NCI-H1105 treated with DMSO at 0.1 percent for 48 hours (cell line): ENCODE results near the gene URI1.
"Not testable (repeated sequence)": the region's sequence is repeated elsewhere in the genome, so short reads cannot be mapped to it uniquely, and the experiment has no call there.

Source experiments
- DNase-seq: peaks from one replicate; lab custom pipeline; 2025; lab: John Stamatoyannopoulos, UW

The URI1 gene

GRCh38 chr19:29941828-29942403 is at the start of gene URI1:
URI1 (plus strand) TSS chr19:29942239; CDS start chr19:29942548, 309 bp downstream.
- DNase-seq = peak; percentile 87

GRCh38 chr19:29893606-29894284 is 48.3 kb upstream of the URI1 start:
- DNase-seq = no peak

GRCh38 chr19:29896802-29897201 is 45.2 kb upstream of the URI1 start:
- DNase-seq = peak; percentile 75

GRCh38 chr19:29897466-29897865 is 44.6 kb upstream of the URI1 start:
- no peak for DNase-seq

GRCh38 chr19:29904017-29904416 is 38.0 kb upstream of the URI1 start:
- DNase-seq = no peak

- DNase-seq = no peak
These were observed 32.8 kb upstream of the URI1 start for GRCh38 chr19:29908963-29909944.

GRCh38 chr19:29914933-29915332 is 27.1 kb upstream of the URI1 start:
- no peak for DNase-seq

GRCh38 chr19:29915832-29916231 is 26.2 kb upstream of the URI1 start:
- not testable (repeated sequence) for DNase-seq

GRCh38 chr19:29917911-29918310 is 24.1 kb upstream of the URI1 start:
- no peak for DNase-seq

GRCh38 chr19:29918891-29919290 is 23.1 kb upstream of the URI1 start:
- no peak for DNase-seq

GRCh38 chr19:29922972-29923371 is 19.1 kb upstream of the URI1 start:
- no peak for DNase-seq

GRCh38 chr19:29923653-29924052 is 18.4 kb upstream of the URI1 start:
- no peak for DNase-seq

GRCh38 chr19:29926031-29926430 is 16.0 kb upstream of the URI1 start:
- no peak for DNase-seq

- DNase-seq = no peak
These were observed 15.2 kb upstream of the URI1 start for GRCh38 chr19:29926801-29927200.

- no peak for DNase-seq
These were observed 14.0 kb upstream of the URI1 start for GRCh38 chr19:29927944-29928625.

GRCh38 chr19:29928831-29929230 is 13.2 kb upstream of the URI1 start:
- DNase-seq = no peak

- DNase-seq = no peak
These were observed 7.8 kb upstream of the URI1 start for GRCh38 chr19:29934257-29934656.

GRCh38 chr19:29934781-29935180 is 7.3 kb upstream of the URI1 start:
- DNase-seq = no peak

GRCh38 chr19:29936409-29936808 is 5.6 kb upstream of the URI1 start:
- DNase-seq = no peak

- DNase-seq = no peak
These were observed 2.4 kb upstream of the URI1 start for GRCh38 chr19:29939628-29940027.

- peak; percentile 22 for DNase-seq
These were observed 961 bp upstream of the URI1 start for GRCh38 chr19:29940971-29941585.
